IPS DF 4.7 (cell line): ENCODE results near the gene NSUN6.

Experiments
- DNase-seq: peaks from one replicate; pipeline ENCODE4 v3.0.0-alpha.2; 2013; ENCODE audit warnings: low spot score; ENCODE audit errors: extremely low read depth

Gene NSUN6, protein sequence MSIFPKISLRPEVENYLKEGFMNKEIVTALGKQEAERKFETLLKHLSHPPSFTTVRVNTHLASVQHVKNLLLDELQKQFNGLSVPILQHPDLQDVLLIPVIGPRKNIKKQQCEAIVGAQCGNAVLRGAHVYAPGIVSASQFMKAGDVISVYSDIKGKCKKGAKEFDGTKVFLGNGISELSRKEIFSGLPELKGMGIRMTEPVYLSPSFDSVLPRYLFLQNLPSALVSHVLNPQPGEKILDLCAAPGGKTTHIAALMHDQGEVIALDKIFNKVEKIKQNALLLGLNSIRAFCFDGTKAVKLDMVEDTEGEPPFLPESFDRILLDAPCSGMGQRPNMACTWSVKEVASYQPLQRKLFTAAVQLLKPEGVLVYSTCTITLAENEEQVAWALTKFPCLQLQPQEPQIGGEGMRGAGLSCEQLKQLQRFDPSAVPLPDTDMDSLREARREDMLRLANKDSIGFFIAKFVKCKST

GRCh38 chr10:18651324-18652007 is at the start of gene NSUN6:
TSS of gene NSUN6 (minus strand) at chr10:18651587. CDS start at chr10:18651203, 384 bp downstream.
- DNase-seq, result peak; percentile 72

GRCh38 chr10:18699849-18700840 is 48.8 kb upstream of the NSUN6 start:
- DNase-seq, result no peak

DNA sequence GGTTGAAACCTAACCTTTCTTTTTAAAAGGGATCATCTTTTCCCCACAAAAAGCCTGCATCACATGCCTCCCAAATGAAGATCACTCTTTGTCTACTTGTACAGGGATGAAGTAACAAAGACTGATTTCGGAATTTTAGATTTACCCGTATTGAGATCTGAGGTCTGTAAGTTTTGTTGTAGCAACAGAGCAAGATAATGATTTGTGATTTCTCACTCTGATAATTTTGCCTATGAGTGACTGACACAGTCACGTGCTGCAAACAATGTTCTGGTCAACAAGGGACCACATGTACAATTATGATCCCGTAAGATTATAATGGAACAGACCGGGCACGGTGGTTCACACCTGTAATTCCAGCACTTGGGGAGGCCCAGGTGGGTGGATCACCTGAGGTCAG is 39.2 kb upstream of the NSUN6 start:
- DNase-seq, result no peak

- no peak for DNase-seq
Measured at GRCh38 chr10:18689498-18689897, 38.1 kb upstream of the NSUN6 start.

GRCh38 chr10:18687706-18688105 is 36.3 kb upstream of the NSUN6 start:
- DNase-seq, result no peak

DNA sequence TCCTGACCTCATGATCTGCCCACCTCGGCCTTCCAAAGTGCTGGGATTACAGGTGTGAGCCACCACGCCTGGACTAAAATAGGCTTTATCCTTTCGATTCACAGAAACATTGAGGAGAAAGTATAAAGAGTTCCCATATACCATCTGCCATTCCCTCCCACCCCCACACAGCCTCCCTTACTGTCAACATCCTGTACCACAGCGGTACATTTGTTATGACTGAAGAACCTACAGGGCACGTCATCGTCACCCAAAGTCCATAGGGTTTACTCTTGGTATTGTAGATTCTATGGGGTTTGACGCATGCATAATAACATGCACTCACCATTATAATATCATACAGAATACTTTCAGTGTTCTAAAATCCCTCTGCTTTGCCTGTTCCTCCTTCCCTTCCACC is 35.8 kb upstream of the NSUN6 start:
- DNase-seq, result no peak

- no peak for DNase-seq
Measured at GRCh38 chr10:18685555-18685954, 34.2 kb upstream of the NSUN6 start.

DNA sequence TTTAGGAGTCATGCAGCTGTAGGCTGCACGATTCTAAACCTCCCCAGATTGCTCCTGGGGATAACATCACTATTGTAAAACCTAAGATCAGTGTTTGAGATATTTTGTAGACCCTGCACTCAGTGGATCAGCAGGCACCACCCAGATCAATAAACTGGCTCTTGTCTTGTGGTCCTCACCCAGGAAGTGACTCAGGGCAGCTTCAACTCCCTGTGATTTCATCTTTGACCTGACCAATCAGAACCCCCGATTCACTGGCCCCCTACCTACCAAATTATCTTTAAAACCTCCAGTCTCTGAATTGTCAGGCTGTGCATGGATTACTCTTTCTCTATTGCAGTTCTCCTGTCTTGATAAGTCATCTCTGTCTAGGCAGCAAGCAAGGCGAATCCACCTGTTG is 33.6 kb upstream of the NSUN6 start:
- DNase-seq, result no peak

DNA sequence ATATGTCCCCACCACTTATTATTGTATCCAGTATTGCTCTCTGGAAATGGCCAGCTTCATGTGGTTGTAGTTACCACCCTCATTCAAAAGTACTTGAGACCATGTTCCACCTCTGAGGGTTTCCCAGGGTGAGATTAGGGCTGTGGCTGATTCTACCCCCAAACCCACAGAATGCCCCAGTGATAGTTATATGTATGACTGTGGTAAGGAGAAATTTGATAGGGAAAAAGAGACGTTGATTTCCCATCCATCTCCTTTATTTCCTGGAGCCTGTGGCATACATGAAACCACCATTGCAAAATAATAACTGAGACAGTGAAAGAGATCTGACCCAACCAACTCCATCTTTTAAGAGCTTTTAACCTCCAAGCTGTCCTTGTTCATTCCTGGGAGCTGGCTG is 33.0 kb upstream of the NSUN6 start:
- DNase-seq, result no peak

DNA sequence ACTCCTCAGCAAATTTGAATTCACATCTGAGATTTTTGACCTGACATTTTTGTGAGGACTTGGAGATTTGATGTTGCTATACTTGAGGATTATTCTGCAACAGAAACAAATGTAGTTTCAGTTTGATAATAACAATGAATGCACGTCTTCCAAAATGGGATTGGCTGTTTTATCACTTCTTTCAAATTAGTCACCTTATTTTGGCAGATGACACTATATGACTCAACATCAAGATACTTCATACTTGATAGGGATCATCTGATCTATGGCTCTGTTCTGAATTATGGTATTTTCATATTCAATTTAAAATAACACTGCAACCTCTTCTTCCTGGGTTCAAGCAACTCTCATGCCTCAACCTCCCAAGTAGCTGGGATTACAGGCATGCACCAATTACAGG is 32.0 kb upstream of the NSUN6 start:
- no peak for DNase-seq

- DNase-seq, result no peak
Measured at GRCh38 chr10:18681971-18682411, 30.6 kb upstream of the NSUN6 start.

GRCh38 chr10:18681366-18681765 is 30.0 kb upstream of the NSUN6 start:
- no peak for DNase-seq

GRCh38 chr10:18680754-18681153 is 29.4 kb upstream of the NSUN6 start:
- DNase-seq, result no peak

DNA sequence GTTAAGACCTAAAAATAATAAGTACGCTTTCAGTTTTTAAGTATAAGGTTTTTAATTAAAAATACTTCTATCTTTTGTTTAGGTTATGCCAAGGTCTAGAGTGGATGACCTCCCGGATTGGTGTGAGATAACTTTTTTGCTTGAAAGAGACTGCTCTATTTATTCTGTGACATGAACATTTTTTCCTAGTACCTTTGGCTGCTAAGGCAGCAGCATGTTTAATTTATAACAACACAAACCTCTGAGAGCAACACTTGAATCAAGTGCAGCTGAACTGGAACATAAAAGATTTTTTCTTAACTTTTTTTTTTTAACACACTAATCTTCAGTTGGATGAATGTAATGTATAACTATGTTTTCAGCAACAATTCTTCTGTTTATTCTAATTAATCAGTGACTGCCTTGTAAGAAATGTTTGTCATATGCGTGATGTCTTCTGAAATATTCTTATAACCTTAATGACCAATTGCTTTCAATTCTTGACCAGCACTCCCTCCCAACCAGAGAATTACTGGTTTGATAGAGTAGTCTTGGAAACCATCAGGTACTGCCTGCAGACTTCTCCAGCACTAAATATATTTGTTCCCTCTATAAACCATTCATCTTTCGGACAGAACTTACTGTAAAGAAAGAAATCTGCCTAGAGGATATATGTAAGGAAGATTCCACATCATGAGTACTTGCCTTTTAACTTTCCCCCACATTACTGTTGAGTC is 23.9 kb upstream of the NSUN6 start:
- DNase-seq, result no peak

- no peak for DNase-seq
Measured at GRCh38 chr10:18668026-18668425, 16.6 kb upstream of the NSUN6 start.

DNA sequence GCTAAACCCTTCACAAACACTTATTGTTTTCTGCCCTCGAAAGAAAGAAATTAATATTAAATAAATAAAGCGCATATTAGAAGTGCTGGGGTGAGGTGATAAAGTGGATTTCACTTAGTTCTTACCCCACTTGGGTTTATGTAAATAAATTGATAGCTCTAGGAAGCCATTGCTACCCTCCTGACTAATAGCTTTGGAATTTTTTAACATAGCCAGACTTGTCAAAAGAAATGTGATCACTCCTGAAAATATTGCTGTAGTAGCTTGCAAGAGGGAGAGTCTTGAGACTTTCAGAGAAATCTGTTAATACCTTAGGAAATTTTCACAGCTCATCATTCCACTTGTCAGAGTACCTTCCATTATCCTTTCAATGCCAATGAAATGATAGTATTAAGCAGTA is 15.4 kb upstream of the NSUN6 start:
- no peak for DNase-seq

DNA sequence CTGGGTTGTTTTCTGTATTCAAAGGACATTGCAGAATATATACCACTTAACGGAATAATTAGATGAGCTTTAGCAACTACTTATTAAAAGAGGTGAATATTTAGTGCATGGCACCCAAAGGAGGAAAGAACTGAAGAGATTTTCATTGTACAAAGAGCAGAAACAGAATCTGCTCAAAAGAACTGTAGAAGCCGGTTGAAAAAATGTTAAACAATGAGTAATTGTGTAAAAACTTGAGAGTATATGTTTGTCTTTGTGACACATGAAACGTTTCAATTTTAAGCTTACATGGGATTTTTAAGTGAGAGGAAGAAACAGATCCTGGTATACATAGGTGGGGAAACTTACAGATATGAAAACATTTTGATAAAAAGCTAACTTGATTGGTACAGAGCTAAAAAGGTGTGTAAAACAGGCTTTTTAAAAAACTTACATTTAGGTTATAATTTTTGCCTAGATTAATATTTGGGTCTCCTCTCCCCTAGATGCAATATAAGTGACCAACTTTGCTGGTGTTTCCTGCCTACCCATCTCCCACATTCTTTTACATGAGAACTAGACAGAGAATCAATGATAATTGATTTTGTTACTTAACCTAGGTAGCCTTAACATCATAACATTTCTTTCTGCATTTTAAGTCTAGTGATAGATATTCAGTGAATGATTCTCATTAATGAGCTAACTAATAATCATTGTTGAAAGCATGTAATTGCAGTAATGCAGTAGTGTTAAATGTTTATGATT is 14.6 kb upstream of the NSUN6 start:
- no peak for DNase-seq

DNA sequence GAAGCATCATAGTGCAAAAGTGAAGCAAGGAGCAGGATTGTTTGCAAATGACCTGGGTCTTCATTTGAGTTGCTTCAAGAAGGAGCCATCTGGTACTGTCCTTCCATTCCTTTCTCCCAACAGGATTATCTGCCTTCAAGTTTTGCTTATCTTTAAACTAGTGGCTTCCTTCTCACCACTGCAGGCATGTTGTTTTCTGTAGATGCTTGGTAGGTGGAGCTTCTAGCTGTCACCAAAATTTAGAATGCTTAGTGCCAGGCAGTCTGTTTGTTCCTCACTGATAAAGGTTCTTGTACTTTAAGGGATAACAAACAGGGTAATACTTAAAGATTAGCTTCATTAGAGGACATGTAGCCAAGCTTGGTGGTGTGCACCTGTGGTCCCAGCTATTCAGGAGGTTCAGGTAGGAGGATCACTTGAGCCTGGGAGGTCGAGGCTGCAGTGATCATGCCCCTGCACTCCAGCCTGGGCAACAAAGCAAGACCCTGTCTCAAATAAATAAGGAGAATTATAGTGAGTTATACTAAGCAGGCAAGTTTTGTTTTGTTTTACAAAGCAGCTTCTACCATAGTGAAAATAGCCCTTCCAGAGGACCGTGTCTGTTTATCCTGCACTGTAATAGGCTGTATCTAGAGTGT is 13.6 kb upstream of the NSUN6 start:
- no peak for DNase-seq

DNA sequence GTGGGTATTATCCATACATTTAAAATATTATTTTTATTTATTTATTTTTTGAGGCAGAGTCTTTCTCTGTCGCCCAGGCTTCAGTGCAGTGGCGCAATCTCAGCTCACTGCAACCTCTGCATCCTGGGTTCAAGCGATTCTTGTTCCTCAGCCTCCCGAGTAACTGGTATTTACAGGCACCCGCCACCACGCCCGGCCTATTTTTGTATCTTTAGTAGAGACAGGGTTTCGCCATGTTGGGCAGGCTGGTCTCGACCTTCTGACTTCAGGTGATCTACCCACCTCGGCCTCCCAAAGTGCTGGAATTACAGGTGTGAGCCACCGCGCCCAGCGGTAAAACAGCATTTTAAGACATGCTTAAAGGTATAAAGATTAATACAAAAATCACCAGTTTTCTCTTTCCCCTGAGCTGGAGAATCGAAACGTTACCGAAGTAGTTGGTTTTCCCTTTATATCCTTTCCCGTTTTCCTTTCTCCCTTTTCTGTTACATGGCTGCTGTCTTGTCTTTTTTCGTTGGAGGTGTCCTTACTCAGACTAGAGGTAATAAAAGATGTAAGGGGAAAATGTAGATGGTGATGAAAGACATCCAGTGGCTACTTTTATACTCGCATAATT is 9.5 kb upstream of the NSUN6 start:
- DNase-seq, result no peak
